HG03469 (cell line): ENCODE measurements around the gene ABCD4.

Experiments used
- ATAC-seq: cut with Tn5 transposase; IDR thresholded peaks from one replicate; pipeline ENCODE4 v1.9.1; 2021; ENCODE audit warnings: mild to moderate bottlenecking, moderate library complexity, moderate number of reproducible peaks; ENCODE audit not compliant: unreplicated experiment

The ABCD4 gene

DNA sequence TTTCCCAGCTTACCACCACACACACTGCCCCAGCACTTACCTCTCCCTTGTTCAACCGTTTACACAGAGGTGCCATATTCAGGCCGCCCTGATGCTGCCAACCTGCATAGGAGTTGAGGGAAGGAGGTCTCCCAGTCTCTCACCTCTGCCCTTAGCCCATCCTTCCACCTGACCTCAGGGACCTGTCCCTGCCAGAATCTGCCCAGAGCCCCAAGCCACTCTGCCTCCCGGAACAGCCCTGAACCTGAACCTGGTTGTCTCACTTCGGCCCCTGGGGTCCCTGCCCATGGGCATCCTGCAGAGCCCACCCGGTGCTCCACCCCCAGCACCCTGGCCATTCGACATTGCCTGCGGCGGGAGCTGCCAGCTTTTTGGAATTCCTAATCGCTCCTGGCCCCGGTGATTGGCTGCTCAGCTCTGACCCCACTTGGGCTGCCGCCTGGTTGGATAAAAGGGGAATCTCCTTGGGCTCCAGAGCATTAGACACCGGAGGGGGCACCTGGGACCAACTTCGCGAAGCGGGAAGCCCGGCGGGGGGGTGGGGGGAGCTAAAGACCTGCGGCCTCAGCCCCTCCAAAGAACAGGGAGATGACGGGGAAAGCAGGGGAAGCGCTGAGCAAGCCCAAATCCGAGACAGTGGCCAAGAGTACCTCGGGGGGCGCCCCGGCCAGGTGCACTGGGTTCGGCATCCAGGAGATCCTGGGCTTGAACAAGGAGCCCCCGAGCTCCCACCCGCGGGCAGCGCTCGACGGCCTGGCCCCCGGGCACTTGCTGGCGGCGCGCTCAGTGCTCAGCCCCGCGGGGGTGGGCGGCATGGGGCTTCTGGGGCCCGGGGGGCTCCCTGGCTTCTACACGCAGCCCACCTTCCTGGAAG lies 63.5 kb downstream of the ABCD4 start, which contains the start of gene VSX2:
TSS of gene VSX2 (plus strand) at position 476 of the 874 bp plus-strand sequence. CDS start at position 589, 113 bp downstream.
- no peak for ATAC-seq

DNA sequence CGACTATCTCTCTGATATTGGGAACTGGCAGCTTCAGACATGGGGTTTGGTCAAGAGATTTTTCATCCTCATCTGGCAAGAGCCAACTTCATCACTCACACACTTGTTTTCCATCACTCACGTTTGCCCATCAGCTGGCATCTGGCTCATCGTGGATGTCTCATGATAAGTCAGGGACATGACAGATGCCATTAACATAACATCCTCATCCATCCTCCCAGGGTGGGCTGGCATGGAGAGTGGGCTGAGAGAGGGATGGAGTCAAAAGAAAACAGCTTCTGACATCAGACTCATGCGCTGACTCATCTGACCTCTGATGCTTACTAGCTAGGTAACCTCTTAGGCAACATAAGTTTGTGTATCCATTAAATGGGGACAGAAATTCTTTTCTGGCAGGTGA lies 65.3 kb downstream of the ABCD4 start:
- no peak for ATAC-seq
